ENCODE data around the gene BMPR1A.
"Not testable (repeated sequence)": the region's sequence is repeated elsewhere in the genome, so short reads cannot be mapped to it uniquely, and the experiment has no call there.

Gene BMPR1A

GRCh38 chr10:86730227-86730626 is 26.2 kb upstream of the BMPR1A start:
- no peak for DNase-seq

GRCh38 chr10:86732771-86733170 is 23.6 kb upstream of the BMPR1A start:
- no peak for DNase-seq

GRCh38 chr10:86733260-86733671 is 23.2 kb upstream of the BMPR1A start:
- peak in 1 of 2 experiments; percentile 13 for DNase-seq

- no peak for DNase-seq
These were observed 22.0 kb upstream of the BMPR1A start for GRCh38 chr10:86734207-86734988.

- DNase-seq = not testable (repeated sequence)
These were observed 21.1 kb upstream of the BMPR1A start for GRCh38 chr10:86735278-86735677.

- DNase-seq = no peak
These were observed 14.2 kb upstream of the BMPR1A start for GRCh38 chr10:86742230-86742629.

- DNase-seq = no peak
These were observed 12.2 kb upstream of the BMPR1A start for GRCh38 chr10:86744067-86744725.

GRCh38 chr10:86747796-86748581 is 8.4 kb upstream of the BMPR1A start:
- DNase-seq = no peak

- DNase-seq = no peak
These were observed 6.6 kb upstream of the BMPR1A start for GRCh38 chr10:86749854-86750253.

GRCh38 chr10:86751477-86751876 is 4.9 kb upstream of the BMPR1A start:
- no peak for DNase-seq

GRCh38 chr10:86752311-86752710 is 4.1 kb upstream of the BMPR1A start:
- DNase-seq = no peak

- DNase-seq = no peak
These were observed 3.4 kb upstream of the BMPR1A start for GRCh38 chr10:86753051-86753450.

- DNase-seq = no peak
These were observed 2.6 kb upstream of the BMPR1A start for GRCh38 chr10:86753638-86754434.

- DNase-seq = no peak
These were observed 1.0 kb upstream of the BMPR1A start for GRCh38 chr10:86755454-86755739.

- DNase-seq = peak in 1 of 2 experiments; percentile 35
These were observed 494 bp upstream of the BMPR1A start for GRCh38 chr10:86755740-86756510.

GRCh38 chr10:86757113-86757972 is 924 bp downstream of the BMPR1A start:
- DNase-seq = no peak

GRCh38 chr10:86758189-86759072 is 2.0 kb downstream of the BMPR1A start:
- DNase-seq = no peak

- DNase-seq = no peak
These were observed 2.8 kb downstream of the BMPR1A start for GRCh38 chr10:86759073-86759672.

- no peak for DNase-seq
These were observed 7.0 kb downstream of the BMPR1A start for GRCh38 chr10:86763404-86763803.

GRCh38 chr10:86765548-86765947 is 9.1 kb downstream of the BMPR1A start:
- no peak for DNase-seq

All from NCI-H187 (cell line).